Brain microvascular endothelial cell (primary cell): ENCODE measurements around the gene RNPC3.
"Not testable (repeated sequence)": the region's sequence is repeated elsewhere in the genome, so short reads cannot be mapped to it uniquely, and the experiment has no call there.

Experiments
- DNase-seq: peaks from one replicate; pipeline ENCODE4 v3.0.0-alpha.2; 2020
- H3K27ac ChIP-seq: fragments of 250-450 bp; sonication (Bioruptor Pico); 2 replicates; pipeline ENCODE4 v1.5.1; 2020; ENCODE audit warnings: mild to moderate bottlenecking, moderate library complexity
- H3K27me3 ChIP-seq: fragments of 250-450 bp; sonication (Bioruptor Pico); replicated peaks from 2 replicates; pipeline ENCODE4 v1.5.1; 2020; ENCODE audit warnings: mild to moderate bottlenecking
- H3K36me3 ChIP-seq: fragments of 250-450 bp; sonication (Bioruptor Pico); replicated peaks from 2 replicates; pipeline ENCODE4 v1.5.1; 2020; ENCODE audit warnings: mild to moderate bottlenecking
- H3K4me3 ChIP-seq: 2 replicates; pipeline ENCODE4 v1.5.1; 2011; ENCODE audit warnings: low read depth, mild to moderate bottlenecking, control low read depth, low read length, moderate library complexity
- CTCF ChIP-seq: IDR thresholded peaks from 2 replicates; pipeline ENCODE4 v1.5.1; 2011; ENCODE audit warnings: low read depth, mild to moderate bottlenecking, moderate library complexity, low read length, control low read depth, inconsistent platforms; ENCODE audit errors: missing control alignments
- in situ Hi-C: cut with HindIII; loops from 2 replicates; pipeline ENCODE4 v1.10.0; 2017; ENCODE audit warnings: low sequenced_read_pairs, low pct_ligation_motif_present

Gene RNPC3

GRCh38 chr1:103538226-103538625, 12.7 kb downstream of the RNPC3 start:
- peaks cover 23% of the 10 kb centered on the region for H3K36me3 ChIP-seq
- TF ChIP-seq CTCF, result no peak

GRCh38 chr1:103541431-103541830, 15.9 kb downstream of the RNPC3 start:
- Histone ChIP-seq H3K27ac (no peak overlapping the region), H3K4me3 (no peak overlapping the region)

More at GRCh38 chr1:103538226-103538625, 12.7 kb downstream of the RNPC3 start:
- Histone ChIP-seq H3K4me3 (no peak overlapping the region), H3K27me3 (no peaks in the 10 kb centered on the region), H3K27ac (no peak overlapping the region)
- in situ Hi-C loops, result no loop called here
- DNase-seq, result no peak

DNA sequence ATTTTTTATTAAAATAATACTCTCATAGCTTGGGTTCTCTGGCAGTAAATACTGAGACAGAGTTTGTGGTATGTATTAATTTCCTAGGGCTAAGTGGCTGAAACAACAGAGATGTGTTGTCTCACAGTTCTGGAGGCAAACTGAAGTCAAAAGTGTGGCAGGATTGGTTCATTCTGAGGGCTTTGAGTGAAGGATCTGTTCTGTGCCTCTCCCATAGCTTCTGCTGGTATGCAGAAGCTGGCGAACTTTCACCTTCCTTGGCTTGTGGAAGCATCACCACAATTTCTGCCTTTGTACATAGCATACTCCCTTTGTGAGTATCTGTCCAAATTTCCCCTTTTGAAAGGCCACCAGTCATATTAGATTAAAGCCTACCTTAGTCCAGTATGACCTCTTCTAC, 21.0 kb downstream of the RNPC3 start:
- TF ChIP-seq CTCF, result no peak
- no peak overlapping the region for H3K27ac ChIP-seq
- H3K4me3 ChIP-seq, result no peak overlapping the region
- H3K27me3 ChIP-seq, result no peaks in the 10 kb centered on the region
- peaks cover 36% of the 10 kb centered on the region for H3K36me3 ChIP-seq
- in situ Hi-C loops, result no loop called here
- no peak for DNase-seq

More at GRCh38 chr1:103541431-103541830, 15.9 kb downstream of the RNPC3 start:
- no peak for TF ChIP-seq CTCF
- DNase-seq, result no peak
- H3K27me3 ChIP-seq, result no peaks in the 10 kb centered on the region
- in situ Hi-C loops, result no loop called here
- peaks cover 30% of the 10 kb centered on the region for H3K36me3 ChIP-seq

DNA sequence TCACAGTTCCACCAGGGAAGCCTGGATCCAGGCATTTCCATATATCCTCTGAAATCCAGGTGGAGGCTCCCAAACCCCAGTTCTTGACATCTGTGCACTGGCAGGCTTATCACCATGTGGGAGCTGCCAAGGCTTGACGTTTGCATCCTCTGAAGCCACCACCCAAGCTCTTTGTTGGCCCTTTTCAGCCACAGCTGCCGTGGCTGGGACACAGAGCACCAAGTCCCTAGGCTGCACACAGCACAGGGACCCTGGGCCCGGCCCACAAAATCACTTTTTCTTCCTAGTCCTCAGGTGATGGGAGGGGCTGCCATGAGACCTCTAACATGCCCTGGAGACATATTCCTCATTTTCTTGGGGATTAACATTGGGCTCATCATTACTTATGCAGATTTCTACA, 22.3 kb downstream of the RNPC3 start:
- H3K36me3 ChIP-seq, result peaks cover 29% of the 10 kb centered on the region
- H3K27me3 ChIP-seq, result no peaks in the 10 kb centered on the region
- H3K4me3 ChIP-seq, result no peak overlapping the region
- H3K27ac ChIP-seq, result no peak overlapping the region
- no peak for DNase-seq
- in situ Hi-C loops, result no loop called here
- TF ChIP-seq CTCF, result no peak

- no peak overlapping the region for H3K27ac ChIP-seq
- TF ChIP-seq CTCF, result no peak
- no peak overlapping the region for H3K4me3 ChIP-seq
- H3K27me3 ChIP-seq, result no peaks in the 10 kb centered on the region
- in situ Hi-C loops, result no loop called here
- H3K36me3 ChIP-seq, result no peaks in the 10 kb centered on the region
- no peak for DNase-seq
Observed at GRCh38 chr1:103560427-103560826, 34.9 kb downstream of the RNPC3 start.

- DNase-seq, H3K27ac ChIP-seq, in situ Hi-C loops, H3K36me3 ChIP-seq, H3K27me3 ChIP-seq, H3K4me3 ChIP-seq: not testable (repeated sequence)
Observed at GRCh38 chr1:103561124-103561523, 35.6 kb downstream of the RNPC3 start.
